ENCODE data around the gene MED12L. TPM values are rescaled to one million over a fixed set of nuclear protein-coding genes. Genes with fewer than 3 reads are reported as not detected.
A peak's percentile ranks its signal among the peaks of the same experiment; 100 is the strongest.

The MED12L gene
- total and polyA plus RNA-seq, 10 of the 15 experiments (the other 5 are each of a cell fraction or from before 2014, with no cell fraction given): 0.01 to 0.06 (median 0.03) TPM; not detected in 2

GRCh38 chr3:151147299-151147698 lies 61.8 kb downstream of the MED12L start:
- Histone ChIP-seq H3K4me1 (ENCODE audit: control insufficient read depth, insufficient read depth, low read length) (no peaks in the 10 kb centered on the region), H3K27me3 (replicated peaks in 1 of 2; ENCODE audit: control insufficient read depth in 2 of 2, insufficient read depth in 2 of 2, low read length in 1 of 2) (peaks cover 2 to 3% of the 10 kb centered on the region in 2 experiments; a peak in 3 of 4 replicates), H3K9me3 (replicated peaks; ENCODE audit: control insufficient read depth, insufficient read depth, low read length) (no peaks in the 10 kb centered on the region), H3K79me2 (ENCODE audit: control insufficient read depth, insufficient read depth, low read length) (no peaks in the 10 kb centered on the region), H4K20me1 (ENCODE audit: control insufficient read depth, insufficient read depth) (no peaks in the 10 kb centered on the region), H3K27ac (ENCODE audit: control insufficient read depth, insufficient read depth) (no peak overlapping the region), H3K9ac (ENCODE audit: control insufficient read depth, insufficient read depth, low read length) (no peak overlapping the region), H3K4me3 (no peak overlapping the region), H3K4me2 (ENCODE audit: control insufficient read depth, insufficient read depth) (no peak overlapping the region), H2AFZ (ENCODE audit: control insufficient read depth, low read depth, low read length) (no peak overlapping the region), H3K36me3 (ENCODE audit: control insufficient read depth in 2 of 2, insufficient read depth in 2 of 2, low read length in 1 of 2) (no peaks in the 10 kb centered on the region)
- peak; percentile 57; the same call in 2 of the 3 replicates for ATAC-seq
- ChIA-PET POLR2A (no interaction called here), RAD21 (ENCODE audit: unreplicated experiment) (no interaction called here), CTCF (interaction anchor here (0.7 to 2.8 kb wide), 9 partner anchors 9 to 425 kb away, joined by 3 to 11 read pairs (median 4); no protein-coding TSS in a partner anchor), SMC1A (ENCODE audit: uncharacterized antibody, unreplicated experiment) (interaction anchor here (0.9 to 1.5 kb wide), 2 partner anchors 9 to 426 kb away, joined by 3 to 4 read pairs; no protein-coding TSS in a partner anchor)
- WGBS (ENCODE audit: insufficient coverage, insufficient replicate concordance, low lambda C conversion rate, missing lambda C conversion rate): 32% methylated on average over 3 of the region's 3 CpGs
- TF ChIP-seq E2F4 (IDR thresholded peaks at IDR 0.05; ENCODE audit: low read depth, low read length) (no peak), CHD4 (IDR thresholded peaks at IDR 0.05) (no peak), MXI1 (IDR thresholded peaks at IDR 0.05; ENCODE audit: low read depth, low read length) (no peak), CUX1 (IDR thresholded peaks at IDR 0.05; ENCODE audit: insufficient replicate concordance, low read depth, low read length) (no peak), IRF5 (IDR thresholded peaks at IDR 0.05; ENCODE audit: borderline replicate concordance) (no peak), PAX5 (IDR thresholded peaks at IDR 0.05; ENCODE audit: borderline replicate concordance, low read depth, low read length) (no peak), RB1 (IDR thresholded peaks at IDR 0.05; ENCODE audit: borderline replicate concordance) (no peak), SREBF2 (IDR thresholded peaks at IDR 0.05; ENCODE audit: low read length) (no peak)
- intact Hi-C loops (cut with micrococcal nuclease; ENCODE audit: unreplicated experiment) (loop anchor here (5.0 kb wide), 2 partner anchors 360 to 620 kb away; no protein-coding TSS in a partner anchor), in situ Hi-C loops (cut with MboI) (loop anchor here (5.0 to 25.0 kb wide), 4 partner anchors 222 to 610 kb away; partner anchors contain the start of genes EIF2A and SERP1)
- BruUV-seq (replicated peaks): no TSS peak
- no peak for FAIRE-seq
- DNase-seq (ENCODE audit: low read depth, low spot score): no peak

Measured in GM12878 (cell line).